Kidney epithelial cell (primary cell): Measurements from ENCODE around the gene DLG1. TPM values are rescaled to one million over a fixed set of nuclear protein-coding genes. Genes with fewer than 3 reads are reported as not detected.

Experiments
- DNase-seq: peaks from one replicate; pipeline ENCODE4 v3.0.0-alpha.2; 2010; ENCODE audit warnings: low read depth
- H3K27me3 ChIP-seq: 2 replicates; pipeline ENCODE4 v1.6.0; 2011; ENCODE audit warnings: low read length; ENCODE audit not compliant: control insufficient read depth, insufficient read depth
- H3K36me3 ChIP-seq: 2 replicates; pipeline ENCODE4 v1.5.1; 2011; ENCODE audit warnings: low read length; ENCODE audit not compliant: control insufficient read depth, insufficient read depth
- H3K4me3 ChIP-seq: 2 replicates; pipeline ENCODE4 v1.5.1; 2011; ENCODE audit warnings: low read depth, mild to moderate bottlenecking, control low read depth, low read length
- CTCF ChIP-seq: IDR thresholded peaks from 2 replicates; pipeline ENCODE4 v1.5.1; 2011; ENCODE audit warnings: mild to moderate bottlenecking, moderate library complexity, low read length, control low read depth, inconsistent platforms; ENCODE audit not compliant: insufficient read depth, poor library complexity, severe bottlenecking
- total RNA-seq: library from RNA; depleted of rRNA; stranded (reverse); fragments of >200 nt; gene quantifications from 2 replicates; pipeline ENCODE4 v1.2.3, GENCODE V29; 2015

Gene DLG1
- total RNA-seq, 1 donor from 2014 or later = 127 TPM

GRCh38 chr3:197124713-197125112 lies 173.7 kb downstream of the DLG1 start:
- Histone ChIP-seq H3K27me3 (no peaks in the 10 kb centered on the region), H3K36me3 (no peaks in the 10 kb centered on the region), H3K4me3 (no peak overlapping the region)
- DNase-seq = no peak
- no peak for TF ChIP-seq CTCF

- no peak overlapping the region for H3K4me3 ChIP-seq
- H3K27me3 ChIP-seq = no peaks in the 10 kb centered on the region
- no peaks in the 10 kb centered on the region for H3K36me3 ChIP-seq
- DNase-seq = no peak
- TF ChIP-seq CTCF = no peak
Measured at GRCh38 chr3:197122394-197122793, 176.0 kb downstream of the DLG1 start.

- TF ChIP-seq CTCF = no peak
- H3K27me3 ChIP-seq = no peaks in the 10 kb centered on the region
- peaks cover 1% of the 10 kb centered on the region for H3K36me3 ChIP-seq
- H3K4me3 ChIP-seq = no peak overlapping the region
- no peak for DNase-seq
Measured at GRCh38 chr3:197117114-197117513, 181.3 kb downstream of the DLG1 start.

GRCh38 chr3:197114007-197114406 lies 184.4 kb downstream of the DLG1 start:
- DNase-seq = no peak
- TF ChIP-seq CTCF = no peak
- H3K27me3 ChIP-seq = no peaks in the 10 kb centered on the region
- no peak overlapping the region for H3K4me3 ChIP-seq
- H3K36me3 ChIP-seq = peaks cover 1% of the 10 kb centered on the region

- peaks cover 1% of the 10 kb centered on the region for H3K36me3 ChIP-seq
- TF ChIP-seq CTCF = no peak
- no peak for DNase-seq
- no peaks in the 10 kb centered on the region for H3K27me3 ChIP-seq
- H3K4me3 ChIP-seq = no peak overlapping the region
Measured at GRCh38 chr3:197111685-197112084, 186.7 kb downstream of the DLG1 start.

GRCh38 chr3:197105786-197106185 lies 192.6 kb downstream of the DLG1 start:
- Histone ChIP-seq H3K27me3 (no peaks in the 10 kb centered on the region), H3K36me3 (no peaks in the 10 kb centered on the region)

More at GRCh38 chr3:197105786-197106185, 192.6 kb downstream of the DLG1 start:
- no peak overlapping the region for H3K4me3 ChIP-seq
- TF ChIP-seq CTCF = no peak
- no peak for DNase-seq
